GM18951 (cell line): Measurements from ENCODE around the gene NHLRC4.

Experiments used
- POLR2A ChIP-seq: IDR thresholded peaks from 4 replicates; pipeline ENCODE4 v1.6.1; 2011; ENCODE audit warnings: mild to moderate bottlenecking; ENCODE audit not compliant: insufficient read length, insufficient read depth; ENCODE audit errors: extremely low read depth
- in situ Hi-C: fragments of 300-500 bp; cut with MboI; formaldehyde crosslinking; loops from one replicate; pipeline ENCODE4 v1.12.0; 2022; ENCODE audit warnings: low sequenced_read_pairs, mixed read lengths, inconsistent platforms; ENCODE audit not compliant: unreplicated experiment

NHLRC4 gene

GRCh38 chr16:566475-567372 is at the start of gene NHLRC4:
Gene NHLRC4, plus strand, starts transcription at chr16:567005. Its CDS starts 1,043 bp downstream, at chr16:568048.
- TF ChIP-seq POLR2A = peak; percentile 56
- in situ Hi-C loops = no loop called here

DNA sequence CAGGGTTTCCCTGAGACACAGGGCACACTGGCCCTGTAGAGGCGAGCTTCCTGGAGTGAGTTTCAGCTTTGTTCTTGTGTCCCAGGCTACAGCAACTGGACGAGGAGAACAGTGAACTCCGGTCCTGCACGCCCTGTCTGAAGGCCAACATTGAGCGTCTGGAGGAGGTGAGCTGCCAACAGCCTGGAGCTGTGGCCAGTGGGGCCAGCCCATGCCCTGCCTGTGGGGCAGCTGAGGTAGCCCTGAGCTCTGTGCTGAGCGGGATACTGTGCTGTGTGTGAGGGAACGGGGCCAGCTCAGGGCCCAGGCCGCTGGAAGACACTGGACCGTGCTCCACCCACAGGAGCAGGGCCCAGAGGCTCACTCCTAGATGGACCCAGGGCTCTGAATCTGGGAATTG is 47.9 kb upstream of the NHLRC4 start:
- no peak for TF ChIP-seq POLR2A
- in situ Hi-C loops = no loop called here

GRCh38 chr16:519425-519824 is 47.4 kb upstream of the NHLRC4 start:
- in situ Hi-C loops = no loop called here
- no peak for TF ChIP-seq POLR2A

DNA sequence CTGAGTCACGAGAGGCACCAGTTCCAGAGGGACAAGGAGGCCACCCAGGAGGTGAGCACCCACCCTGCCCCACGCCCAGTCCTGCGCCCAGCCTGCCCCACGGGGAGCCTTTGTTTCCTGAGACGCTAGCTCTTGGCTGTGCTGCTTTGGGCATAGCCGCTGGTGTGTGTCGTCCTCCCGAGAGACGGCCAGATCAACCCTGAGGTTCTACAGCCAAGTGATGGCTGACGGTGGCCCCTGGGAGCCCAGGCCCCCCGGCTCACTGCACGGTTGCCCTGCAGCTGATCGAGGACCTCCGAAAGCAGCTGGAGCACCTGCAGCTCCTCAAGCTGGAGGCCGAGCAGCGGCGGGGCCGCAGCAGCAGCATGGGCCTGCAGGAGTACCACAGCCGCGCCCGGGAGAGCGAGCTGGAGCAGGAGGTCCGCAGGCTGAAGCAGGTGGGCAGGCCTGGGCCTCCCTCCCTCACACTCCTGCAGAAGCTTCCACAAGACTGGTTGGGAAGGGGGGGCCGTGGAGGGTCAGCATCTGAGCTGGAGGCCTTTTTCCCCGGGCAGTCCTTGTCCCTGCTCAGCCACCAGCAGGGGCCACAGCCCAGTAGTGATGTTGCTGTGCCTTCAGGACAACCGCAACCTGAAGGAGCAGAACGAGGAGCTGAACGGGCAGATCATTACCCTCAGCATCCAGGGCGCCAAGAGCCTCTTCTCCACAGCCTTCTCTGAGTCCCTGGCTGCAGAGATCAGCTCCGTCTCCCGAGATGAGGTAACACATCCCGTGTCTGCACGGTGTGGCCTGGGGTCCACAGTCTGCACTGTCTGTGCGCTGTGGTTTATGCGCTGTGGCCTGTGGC is 46.7 kb upstream of the NHLRC4 start:
- in situ Hi-C loops = no loop called here
- peak; percentile 4 for TF ChIP-seq POLR2A

- in situ Hi-C loops = no loop called here
Measured at GRCh38 chr16:520847-521246, 46.0 kb upstream of the NHLRC4 start.

DNA sequence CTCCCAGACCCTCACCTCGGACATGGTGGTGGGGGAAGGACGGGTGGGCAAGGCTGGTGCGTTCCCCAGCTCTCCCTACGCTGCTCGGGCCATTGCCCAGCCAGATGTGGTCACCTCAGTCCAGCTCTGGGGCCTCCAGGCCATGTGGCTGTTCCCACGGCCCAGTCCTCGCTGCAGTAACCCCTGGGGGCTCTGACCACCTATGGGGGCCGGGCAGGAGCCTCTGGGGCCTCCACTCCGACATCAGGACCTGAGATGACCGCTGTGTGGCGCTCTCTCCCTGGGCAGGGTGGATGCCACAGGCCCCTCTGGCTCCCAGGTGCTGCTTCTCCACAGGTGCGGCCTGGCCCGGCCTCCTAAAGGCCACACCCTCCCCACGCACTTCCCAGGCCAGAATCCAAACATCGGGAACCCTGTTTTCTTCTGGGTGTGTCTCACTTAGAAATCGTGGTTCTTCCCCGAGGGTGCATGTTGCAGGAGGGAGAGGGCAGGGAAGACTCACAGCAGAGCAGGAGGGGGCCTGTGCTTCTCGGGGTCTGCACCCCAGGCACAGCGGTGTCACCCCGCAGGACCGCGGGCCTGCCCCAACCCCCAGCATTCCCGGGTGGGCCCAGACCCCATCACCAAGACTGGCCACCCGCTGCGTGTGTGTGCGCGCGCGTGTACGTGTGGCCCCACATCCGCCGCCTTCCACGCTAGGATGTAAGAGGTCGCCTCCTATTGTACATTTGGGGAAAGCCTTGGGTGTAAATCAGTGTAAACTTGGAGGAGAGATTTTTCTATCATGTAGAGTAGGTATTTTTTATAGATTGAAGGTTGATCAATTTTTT is 45.2 kb upstream of the NHLRC4 start:
- TF ChIP-seq POLR2A = no peak
- in situ Hi-C loops = no loop called here

More at GRCh38 chr16:520847-521246, 46.0 kb upstream of the NHLRC4 start:
- no peak for TF ChIP-seq POLR2A

GRCh38 chr16:522320-523096 is 44.3 kb upstream of the NHLRC4 start:
- in situ Hi-C loops = no loop called here
- TF ChIP-seq POLR2A = no peak

DNA sequence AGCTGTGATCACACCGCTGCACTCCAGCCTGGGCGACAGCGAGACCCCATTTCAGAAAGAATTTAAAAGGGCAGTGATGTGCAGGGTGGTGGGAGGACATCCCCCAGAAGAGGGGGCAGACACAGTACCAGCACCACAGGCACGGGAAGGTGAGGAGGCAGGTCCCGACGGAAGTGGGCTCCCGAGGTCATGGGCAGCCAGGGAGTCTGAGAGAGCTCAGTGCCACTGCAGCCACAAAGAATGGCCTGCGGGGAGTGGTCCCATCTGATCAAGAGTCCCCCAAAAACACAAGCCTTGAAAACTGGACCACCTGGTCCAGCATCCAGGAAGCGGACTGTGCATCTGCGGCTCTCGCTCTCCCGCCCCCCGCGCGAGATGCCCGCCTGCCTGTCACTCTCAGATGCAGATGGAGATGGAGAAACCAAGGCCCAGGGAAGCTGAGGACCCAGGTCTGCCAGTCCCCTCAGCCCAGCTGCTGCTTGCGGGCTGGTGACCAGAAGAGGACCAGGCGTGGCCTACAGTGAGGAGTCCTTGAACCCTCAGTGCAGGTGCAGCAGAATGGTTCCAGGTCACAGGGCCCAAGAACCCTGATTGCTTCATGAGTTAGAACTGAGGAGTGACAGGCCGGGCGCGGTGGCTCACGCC is 43.6 kb upstream of the NHLRC4 start:
- in situ Hi-C loops = no loop called here
- no peak for TF ChIP-seq POLR2A

DNA sequence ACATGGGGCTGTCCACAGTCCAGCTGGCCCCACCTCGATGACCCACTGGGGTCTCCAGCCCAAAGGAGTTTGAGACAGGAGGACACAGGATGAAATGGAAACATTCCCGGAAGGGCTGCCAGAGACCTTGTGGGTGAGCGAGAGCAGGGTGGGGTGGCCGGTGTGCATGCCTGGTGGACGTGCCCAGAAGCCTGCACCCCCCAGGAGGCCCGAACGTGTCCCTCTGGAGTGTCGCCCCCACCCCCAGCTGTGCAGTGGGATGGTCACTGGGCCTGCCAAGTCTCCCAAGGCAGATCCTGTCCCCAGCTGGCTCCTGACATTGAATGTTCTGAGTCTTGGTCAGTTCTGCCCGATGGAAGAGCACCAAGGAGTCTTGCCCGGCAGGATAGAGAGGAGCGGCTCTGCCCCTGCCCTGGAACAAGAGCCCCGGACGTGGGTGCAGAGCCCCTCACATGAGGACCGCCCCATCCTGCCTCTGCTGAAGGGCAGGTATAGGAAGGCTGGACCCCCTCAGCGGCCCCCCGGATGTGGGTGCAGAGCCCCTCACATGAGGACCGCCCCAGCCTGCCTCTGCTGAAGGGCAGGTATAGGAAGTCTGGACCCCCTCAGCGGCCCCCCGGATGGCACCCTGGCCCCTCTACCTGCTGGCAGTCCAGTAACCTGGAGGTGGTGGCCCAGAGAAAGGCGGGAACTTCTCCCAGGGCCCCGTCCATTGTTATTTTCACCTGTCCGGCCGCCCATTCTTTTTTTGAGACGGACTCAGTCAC is 42.3 kb upstream of the NHLRC4 start:
- in situ Hi-C loops = no loop called here
- TF ChIP-seq POLR2A = no peak

DNA sequence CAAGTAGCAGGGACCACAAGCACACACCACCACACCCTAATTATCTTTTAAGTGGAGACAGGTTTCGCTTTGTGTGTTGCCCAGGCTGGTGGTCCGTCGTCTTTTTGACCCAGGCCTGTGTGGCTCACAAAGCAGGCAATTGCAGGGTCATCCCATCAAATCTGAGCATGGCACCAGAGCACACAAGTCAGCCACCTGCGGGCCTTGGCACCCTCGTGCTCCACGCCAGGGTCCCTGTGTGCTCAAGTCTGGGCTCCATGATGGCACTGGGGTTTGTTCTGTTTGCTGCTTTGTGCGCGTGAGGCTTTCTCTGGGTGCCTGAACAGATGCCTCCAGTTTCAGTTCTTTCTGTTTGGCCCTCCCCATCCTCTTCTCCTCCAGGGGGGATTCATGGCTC is 41.7 kb upstream of the NHLRC4 start:
- TF ChIP-seq POLR2A = no peak
- in situ Hi-C loops = no loop called here

GRCh38 chr16:525520-526180 is 41.2 kb upstream of the NHLRC4 start:
- in situ Hi-C loops = no loop called here
- TF ChIP-seq POLR2A = no peak
